Endodermal cell (in vitro differentiated cells): ENCODE measurements around the gene MFN2. TPM values are rescaled to one million over a fixed set of nuclear protein-coding genes. Genes with fewer than 3 reads are reported as not detected.
A peak's percentile ranks its signal among the peaks of the same experiment; 100 is the strongest.

Source experiments
- DNase-seq: peaks from one replicate; pipeline ENCODE4 v3.0.0-alpha.2; 2017
- H3K27ac ChIP-seq: 2 replicates; pipeline ENCODE4 v1.5.1; 2013; ENCODE audit warnings: mild to moderate bottlenecking, low read depth, low read length, moderate library complexity
- H3K27me3 ChIP-seq: 2 replicates; pipeline ENCODE4 v1.6.1; 2013; ENCODE audit warnings: mild to moderate bottlenecking, low read length, moderate library complexity; ENCODE audit not compliant: insufficient read depth, control insufficient read depth, poor library complexity, severe bottlenecking
- H3K36me3 ChIP-seq: 2 replicates; pipeline ENCODE4 v1.7.0; 2013; ENCODE audit warnings: mild to moderate bottlenecking, low read length, moderate library complexity; ENCODE audit not compliant: control insufficient read depth, insufficient read depth
- H3K4me1 ChIP-seq: one replicate; pipeline ENCODE4 v1.7.0; 2013; ENCODE audit warnings: low read length; ENCODE audit not compliant: control insufficient read depth, insufficient read depth
- H3K4me3 ChIP-seq: 2 replicates; pipeline ENCODE4 v1.5.1; 2013; ENCODE audit warnings: mild to moderate bottlenecking, low read length, moderate library complexity
- H3K9ac ChIP-seq: 2 replicates; pipeline ENCODE4 v1.6.1; 2013; ENCODE audit warnings: mild to moderate bottlenecking, low read length, moderate library complexity; ENCODE audit not compliant: poor library complexity, severe bottlenecking; ENCODE audit errors: extremely low read depth
- H3K9me3 ChIP-seq: 2 replicates; pipeline ENCODE4 v1.6.1; 2013; ENCODE audit warnings: mild to moderate bottlenecking, low read length, moderate library complexity; ENCODE audit not compliant: control insufficient read depth
- H3K27ac Mint-ChIP-seq: 2 replicates; pipeline ENCODE4 v1.8.0; 2020; ENCODE audit warnings: mixed read lengths
- H3K27me3 Mint-ChIP-seq: 2 replicates; pipeline ENCODE4 v1.8.0; 2021; ENCODE audit warnings: mild to moderate bottlenecking, mixed read lengths; ENCODE audit not compliant: insufficient read depth
- H3K36me3 Mint-ChIP-seq: 2 replicates; pipeline ENCODE4 v1.8.0; 2020; ENCODE audit warnings: low read depth, mixed read lengths
- H3K4me1 Mint-ChIP-seq: 2 replicates; pipeline ENCODE4 v1.8.0; 2020; ENCODE audit warnings: mixed read lengths
- H3K4me3 Mint-ChIP-seq: 2 replicates; pipeline ENCODE4 v1.8.0; 2020; ENCODE audit warnings: mild to moderate bottlenecking, moderate library complexity, mixed read lengths
- H3K9me3 Mint-ChIP-seq: 2 replicates; pipeline ENCODE4 v1.8.0; 2020; ENCODE audit warnings: mild to moderate bottlenecking, mixed read lengths
- CTCF ChIP-seq: fragments of 200-600 bp; sonication (generic); conservative IDR thresholded peaks from 2 replicates; pipeline ENCODE4 v1.5.0; 2021; ENCODE audit warnings: antibody characterized with exemption, mild to moderate bottlenecking
- WGBS, 2 experiments: methylation state at CpG; one replicate each; pipeline versions ENCODE4 v1.1.5 to v1.1.7; 2013; ENCODE audit warnings: missing lambda C conversion rate in 2 of 2, mixed read lengths in 1 of 2; ENCODE audit not compliant: insufficient coverage in 1 of 2, insufficient read length in 1 of 2; 5-methylcytosine and 5-hydroxymethylcytosine counted together
- total RNA-seq, 2 donors: library from RNA; stranded (reverse); fragmentation: NEBNext Ultra II Directional in 1 of 2; extraction: Animal tissue kit (Norgen Biotek cat#: 25700) in 1 of 2; gene quantifications; 2 replicates in 1 of 2; 3 replicates in 1 of 2; pipeline ENCODE4 v1.2.1, GENCODE V29; 2021

Gene MFN2
- total RNA-seq, 2 donors from 2014 or later: 41.7 to 56.3 TPM

- H3K4me1 Mint-ChIP-seq: peaks cover 30% of the 10 kb centered on the region
- H3K4me3 Mint-ChIP-seq: no peak overlapping the region
- 86 to 97% methylated on average over 1 of the region's 1 CpG for WGBS, 2 experiments
- H3K27me3 Mint-ChIP-seq: no peaks in the 10 kb centered on the region
- Histone ChIP-seq H3K4me1 (peaks cover 11% of the 10 kb centered on the region), H3K9me3 (no peaks in the 10 kb centered on the region), H3K36me3 (no peaks in the 10 kb centered on the region), H3K27ac (no peak overlapping the region), H3K9ac (no peak overlapping the region), H3K4me3 (no peak overlapping the region), H3K27me3 (no peaks in the 10 kb centered on the region)
- no peak overlapping the region for H3K27ac Mint-ChIP-seq
- H3K9me3 Mint-ChIP-seq: no peaks in the 10 kb centered on the region
- no peak for TF ChIP-seq CTCF
- H3K36me3 Mint-ChIP-seq: no peaks in the 10 kb centered on the region
- DNase-seq: no peak
Observed at GRCh38 chr1:12051361-12051760, 71.1 kb downstream of the MFN2 start.

- no peak overlapping the region for H3K4me3 ChIP-seq
- peaks cover 11% of the 10 kb centered on the region for H3K4me1 ChIP-seq
- no peaks in the 10 kb centered on the region for H3K9me3 ChIP-seq
- no peak overlapping the region for H3K4me3 Mint-ChIP-seq
- no peaks in the 10 kb centered on the region for H3K9me3 Mint-ChIP-seq
- no peak overlapping the region for H3K9ac ChIP-seq
- no peaks in the 10 kb centered on the region for H3K36me3 ChIP-seq
- 43 to 58% methylated on average over 9 of the region's 9 CpGs for WGBS, 2 experiments
- TF ChIP-seq CTCF: no peak
- H3K4me1 Mint-ChIP-seq: peaks cover 37% of the 10 kb centered on the region
- no peaks in the 10 kb centered on the region for H3K27me3 ChIP-seq
- no peak overlapping the region for H3K27ac Mint-ChIP-seq
- H3K36me3 Mint-ChIP-seq: no peaks in the 10 kb centered on the region
- DNase-seq: peak; percentile 80
- H3K27me3 Mint-ChIP-seq: no peaks in the 10 kb centered on the region
- no peak overlapping the region for H3K27ac ChIP-seq
Observed at GRCh38 chr1:12052008-12052573, 71.8 kb downstream of the MFN2 start.

GRCh38 chr1:12052997-12053686, 72.9 kb downstream of the MFN2 start:
- H3K4me1 Mint-ChIP-seq: peaks cover 37% of the 10 kb centered on the region
- WGBS, 2 experiments: 83 to 85% methylated on average over 9 to 14 of the region's 14 CpGs
- peaks cover 2% of the 10 kb centered on the region for H3K27me3 Mint-ChIP-seq
- H3K36me3 ChIP-seq: no peaks in the 10 kb centered on the region
- peak; percentile 69 for TF ChIP-seq CTCF
- H3K9me3 Mint-ChIP-seq: peaks cover 3% of the 10 kb centered on the region
- peaks cover 11% of the 10 kb centered on the region for H3K4me1 ChIP-seq
- H3K4me3 ChIP-seq: no peak overlapping the region
- no peak overlapping the region for H3K27ac Mint-ChIP-seq
- no peak overlapping the region for H3K9ac ChIP-seq
- no peaks in the 10 kb centered on the region for H3K9me3 ChIP-seq
- DNase-seq: peak; percentile 67
- H3K4me3 Mint-ChIP-seq: no peak overlapping the region
- H3K36me3 Mint-ChIP-seq: no peaks in the 10 kb centered on the region
- H3K27me3 ChIP-seq: no peaks in the 10 kb centered on the region
- no peak overlapping the region for H3K27ac ChIP-seq
